NT2/D1 (cell line): ENCODE data around the gene PCDHGB3.

Experiments
- YY1 ChIP-seq: IDR thresholded peaks from 2 replicates; pipeline ENCODE4 v1.6.1; 2011; ENCODE audit not compliant: insufficient read length, insufficient read depth
- ZNF274 ChIP-seq: IDR thresholded peaks from 2 replicates; pipeline ENCODE4 v1.6.1; 2011; ENCODE audit warnings: mild to moderate bottlenecking, low read depth, low read length

DNA sequence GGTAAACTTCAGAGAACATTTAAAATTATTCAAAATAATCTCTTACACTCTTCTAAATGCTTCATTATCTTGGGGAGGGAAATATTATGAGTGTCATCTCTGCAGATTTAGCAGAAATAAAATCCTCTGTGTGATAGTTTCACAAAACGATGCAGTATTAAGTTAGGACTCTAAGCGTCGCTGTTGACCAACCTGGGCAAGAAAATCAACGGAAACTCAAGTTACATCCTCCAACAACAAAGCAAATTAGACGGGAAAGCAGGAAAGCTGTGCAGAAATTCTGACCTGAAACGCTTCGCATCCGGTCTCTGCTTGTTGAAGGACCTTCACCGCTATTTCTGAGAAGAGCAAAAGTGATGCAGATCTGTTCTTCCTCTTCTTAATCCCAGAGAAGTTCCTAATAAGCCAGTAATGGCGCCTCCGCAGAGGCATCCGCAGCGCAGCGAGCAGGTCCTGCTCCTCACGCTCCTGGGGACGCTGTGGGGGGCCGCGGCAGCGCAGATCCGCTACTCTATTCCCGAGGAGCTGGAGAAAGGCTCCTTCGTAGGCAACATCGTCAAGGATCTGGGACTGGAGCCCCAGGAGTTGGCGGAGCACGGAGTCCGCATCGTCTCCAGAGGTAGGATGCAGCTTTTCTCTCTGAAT lies 3.8 kb downstream of the PCDHGB3 start, which contains the start of gene PCDHGA6:
- TF ChIP-seq ZNF274 (no peak), YY1 (no peak)
